GM21360 (cell line): Measurements from ENCODE around the gene SLC25A12.
A peak's percentile ranks its signal among the peaks of the same experiment; 100 is the strongest.
"Not testable (repeated sequence)": the region's sequence is repeated elsewhere in the genome, so short reads cannot be mapped to it uniquely, and the experiment has no call there.

Source experiments
- ATAC-seq: cut with Tn5 transposase; IDR thresholded peaks from one replicate; pipeline ENCODE4 v1.9.1; 2021; ENCODE audit warnings: mild to moderate bottlenecking, moderate library complexity; ENCODE audit not compliant: unreplicated experiment

Gene SLC25A12

GRCh38 chr2:171893824-171894611 is at the start of gene SLC25A12:
Gene SLC25A12, minus strand, starts transcription at chr2:171894244. Its CDS starts 30 bp downstream, at chr2:171894214.
- peak; percentile 89 for ATAC-seq

DNA sequence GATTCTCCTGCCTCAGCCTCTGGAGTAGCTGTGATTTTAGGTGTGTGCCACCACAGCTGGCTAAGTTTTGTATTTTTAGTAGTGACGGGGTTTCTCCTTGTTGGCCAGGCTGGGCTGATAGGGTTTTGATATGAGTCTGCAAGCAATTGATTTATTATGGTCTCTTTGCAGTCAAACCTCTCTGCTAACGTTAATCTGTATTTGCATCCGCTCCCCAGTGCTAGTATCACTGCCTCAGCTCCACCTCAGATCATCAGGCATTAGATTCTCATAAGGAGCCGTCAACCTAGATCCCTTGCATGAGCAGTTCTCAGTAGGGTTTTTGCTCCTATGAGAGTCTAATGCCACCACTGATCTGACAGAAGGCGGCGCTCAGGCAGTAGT is 47.3 kb upstream of the SLC25A12 start:
- no peak for ATAC-seq

GRCh38 chr2:171939743-171940071 is 45.7 kb upstream of the SLC25A12 start:
- ATAC-seq, result no peak

GRCh38 chr2:171939058-171939742 is 45.2 kb upstream of the SLC25A12 start:
- no peak for ATAC-seq

- ATAC-seq, result no peak
Measured at GRCh38 chr2:171930385-171930784, 36.3 kb upstream of the SLC25A12 start.

DNA sequence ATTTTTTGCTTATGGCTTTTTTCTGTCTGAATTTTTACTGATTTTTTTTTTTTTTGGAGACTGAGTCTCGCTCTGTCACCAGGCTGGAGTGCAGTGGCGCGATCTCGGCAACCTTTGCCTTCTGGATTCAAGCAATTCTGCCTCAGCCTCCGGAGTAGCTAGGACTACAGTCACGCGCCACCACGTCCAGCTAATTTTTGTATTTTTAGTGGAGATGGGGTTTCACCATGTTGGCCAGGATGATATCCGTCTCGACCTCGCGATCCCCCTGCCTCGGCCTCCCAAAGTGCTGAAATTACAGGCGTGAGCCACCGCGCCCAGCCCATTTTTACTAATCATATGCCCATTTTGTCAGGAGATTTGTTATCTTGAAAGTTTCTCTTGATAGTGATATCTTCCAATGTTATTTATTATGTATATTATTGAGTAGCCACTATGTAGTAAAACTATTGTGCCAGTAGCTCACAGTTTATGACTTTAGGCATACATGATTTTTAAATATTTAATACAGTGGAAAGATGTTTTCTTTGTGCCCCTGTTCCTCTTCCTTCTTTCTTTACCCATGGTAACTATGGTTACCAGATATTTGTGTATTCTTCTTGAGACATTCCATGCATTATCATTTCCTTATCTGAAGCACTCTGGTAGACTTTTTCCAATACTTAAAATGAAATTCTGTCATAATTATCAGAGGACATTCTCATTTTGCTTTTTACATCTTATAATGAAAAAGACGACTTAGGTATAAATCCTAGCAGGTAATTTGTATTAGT is 30.3 kb upstream of the SLC25A12 start:
- no peak for ATAC-seq

DNA sequence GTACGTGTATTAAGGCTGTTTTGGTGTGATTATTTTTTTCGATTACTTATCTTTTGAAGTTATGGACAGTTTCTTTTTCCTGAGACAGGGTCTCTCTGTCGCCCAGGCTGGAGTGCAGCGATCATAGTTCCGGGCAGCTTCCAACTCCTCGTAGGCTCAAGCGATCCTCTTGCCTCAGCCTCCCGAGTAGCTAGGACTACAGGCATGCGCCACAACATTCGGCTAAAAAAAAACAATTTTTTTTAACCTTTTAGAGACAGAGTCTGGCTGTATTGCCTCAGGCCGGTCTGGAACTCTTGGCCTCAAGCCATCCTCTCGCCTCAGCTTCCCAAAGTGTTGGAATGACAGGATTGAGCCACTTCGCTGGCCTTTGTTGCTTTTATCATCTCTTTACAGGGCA is 29.2 kb upstream of the SLC25A12 start:
- no peak for ATAC-seq

GRCh38 chr2:171922230-171923022 is 28.4 kb upstream of the SLC25A12 start, which contains the start of gene HAT1:
Gene HAT1, plus strand, starts transcription at chr2:171922461. Its CDS starts 40 bp downstream, at chr2:171922501.
- ATAC-seq, result peak; percentile 89

GRCh38 chr2:171921970-171922229 is 27.9 kb upstream of the SLC25A12 start:
- peak; percentile 14 for ATAC-seq

DNA sequence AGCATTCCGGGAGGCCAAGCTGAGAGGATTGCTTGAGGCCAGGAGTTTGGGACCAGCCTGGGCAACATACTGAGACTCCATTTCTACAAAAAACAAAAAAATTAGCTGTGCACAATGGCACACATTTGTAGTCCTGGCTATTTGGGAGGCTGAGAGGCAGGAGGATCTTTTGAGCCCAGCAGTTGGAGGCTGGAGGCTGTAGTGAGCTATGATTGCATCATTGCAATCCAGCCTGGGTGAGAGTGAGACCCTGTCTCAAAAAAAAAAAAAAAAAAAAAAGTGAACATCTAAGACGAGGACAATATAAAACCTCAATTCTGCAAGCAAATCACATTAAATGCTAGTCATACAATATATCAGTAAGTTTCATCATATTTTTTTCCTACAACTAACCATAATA is 25.4 kb upstream of the SLC25A12 start:
- ATAC-seq, result no peak

DNA sequence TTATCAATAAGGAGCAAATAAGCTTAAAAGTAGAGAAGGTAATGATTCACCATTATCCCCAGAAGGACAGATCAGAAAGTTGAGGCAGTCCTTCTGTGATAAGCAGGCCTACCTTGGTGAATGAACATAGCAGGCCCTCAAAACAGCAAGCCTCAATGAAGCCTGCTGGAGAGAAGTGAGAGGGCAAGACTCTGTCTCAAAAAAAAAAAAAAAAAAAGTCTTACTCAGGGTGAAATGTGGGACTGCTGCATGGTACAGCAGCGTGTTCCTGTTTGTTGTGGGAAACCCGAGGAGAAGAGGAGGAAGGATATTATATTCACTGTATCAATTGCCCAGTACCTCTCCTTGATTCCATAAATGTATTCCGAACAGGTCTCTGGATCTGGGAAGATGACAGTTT is 19.5 kb upstream of the SLC25A12 start:
- ATAC-seq, result no peak

GRCh38 chr2:171910494-171910893 is 16.4 kb upstream of the SLC25A12 start:
- ATAC-seq, result no peak

DNA sequence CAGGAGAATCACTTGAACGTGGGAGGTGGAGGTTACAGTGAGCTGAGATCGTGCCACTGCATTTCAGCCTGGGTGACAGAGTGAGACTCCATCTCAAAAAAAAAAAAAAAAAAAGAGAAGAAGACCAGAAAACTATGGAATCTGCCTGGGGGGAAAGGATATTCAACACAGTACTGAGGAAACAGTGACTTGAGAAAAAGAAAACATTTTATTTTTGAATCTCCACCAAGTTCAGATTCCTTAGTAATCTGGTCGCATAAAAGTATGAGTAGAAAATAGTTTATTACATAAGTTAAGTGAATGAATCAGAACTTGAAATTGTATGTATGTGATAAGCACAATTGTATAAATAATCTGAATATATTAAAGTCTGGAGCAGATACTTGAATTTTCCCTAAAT is 15.2 kb upstream of the SLC25A12 start:
- ATAC-seq, result no peak

- no peak for ATAC-seq
Measured at GRCh38 chr2:171908235-171908634, 14.2 kb upstream of the SLC25A12 start.

GRCh38 chr2:171902840-171903420 is 8.9 kb upstream of the SLC25A12 start:
- ATAC-seq, result no peak

DNA sequence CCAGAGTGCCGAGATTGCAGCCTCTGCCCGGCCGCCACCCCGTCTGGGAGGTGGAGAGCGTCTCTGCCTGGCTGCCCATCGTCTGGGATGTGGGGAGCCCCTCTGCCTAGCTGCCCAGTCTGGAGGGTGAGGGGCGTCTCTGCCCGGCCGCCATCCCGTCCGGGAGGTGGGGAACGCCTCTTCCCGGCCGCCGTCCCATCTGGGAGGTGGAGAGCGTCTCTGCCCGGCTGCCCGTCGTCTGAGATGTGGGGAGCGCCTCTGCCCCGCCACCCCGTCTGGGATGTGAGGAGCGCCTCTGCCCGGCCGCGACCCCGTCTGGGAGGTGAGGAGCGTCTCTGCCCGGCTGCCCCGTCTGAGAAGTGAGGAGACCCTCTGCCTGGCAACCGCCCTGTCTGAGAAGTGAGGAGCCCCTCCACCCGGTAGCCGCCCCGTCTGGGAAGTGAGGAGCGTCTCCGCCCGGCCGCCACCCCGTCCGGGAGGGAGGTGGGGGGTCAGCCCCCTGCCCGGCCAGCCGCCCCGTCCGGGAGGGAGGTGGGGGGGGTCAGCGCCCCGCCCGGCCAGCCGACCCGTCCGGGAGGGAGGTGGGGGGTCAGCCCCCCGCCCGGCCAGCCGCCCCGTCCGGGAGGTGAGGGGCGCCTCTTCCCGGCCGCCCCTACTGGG is 5.7 kb upstream of the SLC25A12 start:
- ATAC-seq, result not testable (repeated sequence)

DNA sequence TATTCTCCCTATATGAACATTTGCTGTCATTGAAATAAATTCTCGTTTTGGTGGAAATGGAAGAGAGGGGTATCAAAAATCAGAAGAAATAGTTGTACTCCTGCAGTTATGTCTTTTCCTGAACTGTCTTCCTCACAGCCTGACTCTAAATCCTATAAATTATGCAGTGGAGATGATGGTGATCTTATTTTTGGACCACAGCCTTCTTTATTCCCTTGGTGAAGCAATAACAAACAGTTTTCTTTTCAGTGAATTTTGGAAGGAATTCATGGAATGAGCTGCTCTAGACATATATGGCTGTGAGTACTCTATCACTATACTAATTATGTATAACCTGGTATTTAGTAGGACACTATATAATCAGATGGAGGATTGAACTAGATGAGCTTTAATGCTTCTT is 1.7 kb upstream of the SLC25A12 start:
- ATAC-seq, result no peak

DNA sequence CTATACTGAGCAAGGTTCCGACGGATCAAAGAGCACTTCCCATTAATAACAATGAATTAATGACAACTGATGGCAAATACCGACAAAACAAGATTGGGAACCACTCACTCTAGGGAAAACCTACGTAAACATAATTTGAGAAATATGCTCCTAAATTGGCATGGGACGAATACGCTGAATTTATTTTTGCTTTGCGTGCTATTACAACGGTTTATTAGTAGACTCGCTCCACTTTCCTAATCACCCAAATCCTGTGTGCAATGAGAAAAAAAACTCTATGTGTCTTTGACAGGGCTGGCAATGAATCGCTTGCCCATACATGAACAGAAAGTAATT is 536 bp upstream of the SLC25A12 start:
- no peak for ATAC-seq

DNA sequence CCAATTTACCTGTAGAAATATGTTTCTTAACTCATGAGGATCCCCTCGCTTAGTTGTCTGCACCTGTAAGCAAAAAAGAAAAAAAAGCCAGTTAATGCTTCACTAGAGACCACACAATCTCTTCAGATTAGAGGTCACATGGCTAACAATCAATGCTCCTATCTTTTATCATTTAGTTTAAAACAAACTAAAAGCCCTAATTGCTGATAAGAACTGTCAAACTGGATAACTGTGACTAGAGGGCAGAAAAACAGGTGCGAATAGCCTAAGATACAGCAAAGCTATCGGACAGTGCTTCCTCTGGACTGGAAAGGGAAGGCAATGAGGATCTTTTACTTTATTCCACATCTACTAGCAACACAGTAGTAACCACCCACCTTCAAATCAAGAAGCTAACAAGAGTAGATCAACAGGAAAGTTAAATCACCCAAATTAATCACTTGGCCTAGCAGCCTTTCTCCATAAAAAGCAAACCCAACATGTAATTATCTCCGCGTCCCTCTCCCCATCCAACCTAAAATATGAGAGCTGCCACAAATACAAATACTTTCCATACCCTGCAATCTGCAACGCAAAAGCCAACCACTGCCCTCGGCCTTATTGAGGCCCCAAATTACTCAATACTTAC is 734 bp downstream of the SLC25A12 start:
- no peak for ATAC-seq

GRCh38 chr2:171889808-171890207 is 4.2 kb downstream of the SLC25A12 start:
- no peak for ATAC-seq
